ENCODE data around the gene SERPINE2. TPM values are rescaled to one million over a fixed set of nuclear protein-coding genes. Genes with fewer than 3 reads are reported as not detected.

The SERPINE2 gene
- total RNA-seq, 1 experiment from 2014 or later: 93.3 TPM

GRCh38 chr2:224046752-224047151 is 7.7 kb upstream of the SERPINE2 start:
- POLR2A ChIA-PET: no interaction called here
- DNase-seq (ENCODE audit: low read depth, low spot score): no peak
- TF ChIP-seq POLR2AphosphoS5 (IDR thresholded peaks at IDR 0.05; ENCODE audit: low read depth, low read length) (no peak), CEBPB (IDR thresholded peaks at IDR 0.05; ENCODE audit: low read depth) (no peak), POLR2A (IDR thresholded peaks at IDR 0.05; ENCODE audit: borderline replicate concordance, extremely low read depth, insufficient read depth, insufficient read length) (no peak), REST (IDR thresholded peaks at IDR 0.05; ENCODE audit: low read depth) (no peak), SIN3A (IDR thresholded peaks at IDR 0.05; ENCODE audit: low read depth) (no peak), EZH2phosphoT487 (IDR thresholded peaks at IDR 0.05; ENCODE audit: borderline replicate concordance) (no peak), JUND (IDR thresholded peaks at IDR 0.05) (no peak), FOSL1 (IDR thresholded peaks at IDR 0.05; ENCODE audit: low read depth) (no peak), ZFX (IDR thresholded peaks at IDR 0.05) (no peak), CBX3 (IDR thresholded peaks at IDR 0.05; ENCODE audit: low read depth) (no peak), ELF1 (IDR thresholded peaks at IDR 0.05; ENCODE audit: borderline replicate concordance, low read depth) (no peak), ZNF274 (IDR thresholded peaks at IDR 0.05; ENCODE audit: low read depth, low read length) (no peak), SP1 (IDR thresholded peaks at IDR 0.05; ENCODE audit: low read depth) (no peak), RAD21 (IDR thresholded peaks at IDR 0.05; ENCODE audit: low read depth) (no peak), SRF (IDR thresholded peaks at IDR 0.05; ENCODE audit: low read depth) (no peak)
- TF ChIP-seq, protein P1, sequence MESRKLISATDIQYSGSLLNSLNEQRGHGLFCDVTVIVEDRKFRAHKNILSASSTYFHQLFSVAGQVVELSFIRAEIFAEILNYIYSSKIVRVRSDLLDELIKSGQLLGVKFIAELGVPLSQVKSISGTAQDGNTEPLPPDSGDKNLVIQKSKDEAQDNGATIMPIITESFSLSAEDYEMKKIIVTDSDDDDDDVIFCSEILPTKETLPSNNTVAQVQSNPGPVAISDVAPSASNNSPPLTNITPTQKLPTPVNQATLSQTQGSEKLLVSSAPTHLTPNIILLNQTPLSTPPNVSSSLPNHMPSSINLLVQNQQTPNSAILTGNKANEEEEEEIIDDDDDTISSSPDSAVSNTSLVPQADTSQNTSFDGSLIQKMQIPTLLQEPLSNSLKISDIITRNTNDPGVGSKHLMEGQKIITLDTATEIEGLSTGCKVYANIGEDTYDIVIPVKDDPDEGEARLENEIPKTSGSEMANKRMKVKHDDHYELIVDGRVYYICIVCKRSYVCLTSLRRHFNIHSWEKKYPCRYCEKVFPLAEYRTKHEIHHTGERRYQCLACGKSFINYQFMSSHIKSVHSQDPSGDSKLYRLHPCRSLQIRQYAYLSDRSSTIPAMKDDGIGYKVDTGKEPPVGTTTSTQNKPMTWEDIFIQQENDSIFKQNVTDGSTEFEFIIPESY (IDR thresholded peaks at IDR 0.05; ENCODE audit: extremely low read depth, insufficient replicate concordance, low read length): no peak
- TF ChIP-seq, protein P2, sequence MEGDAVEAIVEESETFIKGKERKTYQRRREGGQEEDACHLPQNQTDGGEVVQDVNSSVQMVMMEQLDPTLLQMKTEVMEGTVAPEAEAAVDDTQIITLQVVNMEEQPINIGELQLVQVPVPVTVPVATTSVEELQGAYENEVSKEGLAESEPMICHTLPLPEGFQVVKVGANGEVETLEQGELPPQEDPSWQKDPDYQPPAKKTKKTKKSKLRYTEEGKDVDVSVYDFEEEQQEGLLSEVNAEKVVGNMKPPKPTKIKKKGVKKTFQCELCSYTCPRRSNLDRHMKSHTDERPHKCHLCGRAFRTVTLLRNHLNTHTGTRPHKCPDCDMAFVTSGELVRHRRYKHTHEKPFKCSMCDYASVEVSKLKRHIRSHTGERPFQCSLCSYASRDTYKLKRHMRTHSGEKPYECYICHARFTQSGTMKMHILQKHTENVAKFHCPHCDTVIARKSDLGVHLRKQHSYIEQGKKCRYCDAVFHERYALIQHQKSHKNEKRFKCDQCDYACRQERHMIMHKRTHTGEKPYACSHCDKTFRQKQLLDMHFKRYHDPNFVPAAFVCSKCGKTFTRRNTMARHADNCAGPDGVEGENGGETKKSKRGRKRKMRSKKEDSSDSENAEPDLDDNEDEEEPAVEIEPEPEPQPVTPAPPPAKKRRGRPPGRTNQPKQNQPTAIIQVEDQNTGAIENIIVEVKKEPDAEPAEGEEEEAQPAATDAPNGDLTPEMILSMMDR (IDR thresholded peaks at IDR 0.05 in 2 of 3, conservative IDR thresholded peaks at IDR 0.05 in 1 of 3; ENCODE audit: borderline replicate concordance in 1 of 3, insufficient read depth in 1 of 3, low read depth in 2 of 3, low read length in 2 of 3): no peak

More at GRCh38 chr2:224046752-224047151, 7.7 kb upstream of the SERPINE2 start:
- H2AFZ ChIP-seq (ENCODE audit: low read depth, low read length, poor library complexity, severe bottlenecking): no peak overlapping the region
- H3K79me2 ChIP-seq (ENCODE audit: insufficient read depth, low read length): no peaks in the 10 kb centered on the region
- H3K9me2 ChIP-seq (ENCODE audit: insufficient read depth): no peaks in the 10 kb centered on the region
- CTCF ChIA-PET: interaction anchor here (1.3 kb wide), 1 partner anchor 238 kb away, joined by 4 read pairs; no protein-coding TSS in a partner anchor
- H3K36me3 ChIP-seq (ENCODE audit: control insufficient read depth in 1 of 2, insufficient read depth in 2 of 2, low read length in 2 of 2): no peaks in the 10 kb centered on the region
- intact Hi-C loops (cut with micrococcal nuclease): no loop called here
- H3K4me3 ChIP-seq (replicated peaks in 1 of 2; ENCODE audit: low read depth in 1 of 2, low read length in 2 of 2): no peak overlapping the region
- no peaks in the 10 kb centered on the region for H3K9me3 ChIP-seq (ENCODE audit: control insufficient read depth in 1 of 2, insufficient read depth in 1 of 2, low read depth in 1 of 2, low read length in 2 of 2)
- RAD21 ChIA-PET (ENCODE audit: low non-redundant PET in 1 of 2, low total read pairs in 2 of 2, uncharacterized antibody in 2 of 2, unreplicated experiment in 2 of 2): no interaction called here
- no peak overlapping the region for H3K9ac ChIP-seq (ENCODE audit: low read length)
- H4K20me1 ChIP-seq (ENCODE audit: insufficient read depth): no peaks in the 10 kb centered on the region
- H3K27ac ChIP-seq (ENCODE audit: low read depth, low read length): no peak overlapping the region
- no peaks in the 10 kb centered on the region for H3K4me1 ChIP-seq (ENCODE audit: control insufficient read depth in 1 of 2, insufficient read depth in 2 of 2, low read length in 2 of 2)
- H3K27me3 ChIP-seq (ENCODE audit: insufficient read depth, low read length): no peaks in the 10 kb centered on the region
- BruUV-seq (replicated peaks): no TSS peak
- H3K4me2 ChIP-seq (ENCODE audit: low read length): no peak overlapping the region
- no peak for ATAC-seq

All from HCT116 (cell line).